HepG2 (cell line): ENCODE data around the gene CCDC14. TPM values are rescaled to one million over a fixed set of nuclear protein-coding genes. Genes with fewer than 3 reads are reported as not detected.

ENCODE experiments used
- ATAC-seq: fragments of 200-7000 bp; cut with Tn5 transposase; 3 replicates; pipeline ENCODE4 v1.9.1; 2020; ENCODE audit warnings: mild to moderate bottlenecking, moderate library complexity
- BruUV-seq: library from RNA; stranded (reverse); fragments of 400-500 nt; replicated peaks from 2 replicates; lab custom pipeline; 2021; lab: Mats Ljungman, UMichigan
- CTCF ChIA-PET: fragments of 300-600 bp; formaldehyde crosslinking; extraction: SDS; loops from one replicate; lab custom pipeline; 2021; ENCODE audit warnings: low total read pairs, inconsistent platforms, low intra/inter-chr PET ratio; lab: Yijun Ruan, JAX
- POLR2A ChIA-PET: fragments of 350-600 bp; sonication (Branson Sonifier 250); formaldehyde crosslinking; loops from one replicate; lab custom pipeline; 2020; ENCODE audit warnings: antibody characterized with exemption, inconsistent platforms; lab: Yijun Ruan, JAX
- DNase-seq: peaks from one replicate; pipeline ENCODE4 v3.0.0-alpha.2; 2015; ENCODE audit warnings: low spot score
- FAIRE-seq: peaks from 3 replicates; lab custom pipeline; 2011; peaks lifted over from hg19 to GRCh38; lab: Jason Lieb, UNC
- H2AFZ ChIP-seq: one replicate; pipeline ENCODE4 v1.6.1; 2011; ENCODE audit warnings: low read length, inconsistent platforms
- H3K27ac ChIP-seq: fragments of 300-600 bp; 3 replicates; pipeline ENCODE4 v1.8.0; 2011; ENCODE audit warnings: mixed run types, mild to moderate bottlenecking, mixed read lengths, low read length, inconsistent platforms; ENCODE audit not compliant: insufficient read depth; ENCODE audit errors: extremely low read length
- H3K27me3 ChIP-seq, 2 experiments: fragments of 200-600 bp in 1 of 2; 2 replicates in 1 of 2; 3 replicates in 1 of 2; pipeline versions ENCODE4 v1.6.0 to v1.8.0; 2011; ENCODE audit warnings: low read length in 2 of 2, mild to moderate bottlenecking in 2 of 2, moderate library complexity in 2 of 2, inconsistent platforms in 1 of 2; ENCODE audit not compliant: insufficient read depth in 2 of 2, control insufficient read depth in 1 of 2
- H3K36me3 ChIP-seq, 2 experiments: fragments of 200-600 bp in 1 of 2; replicated peaks in 1 of 2; 2 replicates in 1 of 2; 3 replicates in 1 of 2; pipeline versions ENCODE4 v1.5.1 to v1.8.0; 2011; ENCODE audit warnings: low read length in 2 of 2, inconsistent platforms in 1 of 2; ENCODE audit not compliant: insufficient read depth in 2 of 2, control insufficient read depth in 1 of 2
- H3K4me1 ChIP-seq: 2 replicates; pipeline ENCODE4 v1.5.1; 2012; ENCODE audit warnings: low read length, inconsistent platforms; ENCODE audit not compliant: insufficient read depth
- H3K4me2 ChIP-seq: 2 replicates; pipeline ENCODE4 v1.6.0; 2011; ENCODE audit warnings: low read depth, low read length, inconsistent platforms
- H3K4me3 ChIP-seq, 3 experiments: fragments of 200-600 bp in 1 of 3; sonication (generic), shearing (Covaris generic) in 1 of 3; replicated peaks in 1 of 3; 2 replicates each; pipeline ENCODE4 v1.5.1; 2011 to 2016; ENCODE audit warnings: low read length in 3 of 3, inconsistent platforms in 2 of 3, low read depth in 2 of 3, mild to moderate bottlenecking in 2 of 3, control low read depth in 1 of 3, mixed read lengths in 1 of 3; ENCODE audit not compliant: insufficient read depth in 1 of 3
- H3K79me2 ChIP-seq: one replicate; pipeline ENCODE4 v1.6.1; 2011; ENCODE audit warnings: low read length, inconsistent platforms; ENCODE audit not compliant: insufficient read depth
- H3K9ac ChIP-seq: 2 replicates; pipeline ENCODE4 v1.6.0; 2011; ENCODE audit warnings: mild to moderate bottlenecking, low read depth, low read length, inconsistent platforms; ENCODE audit not compliant: insufficient read depth
- H3K9me3 ChIP-seq: 2 replicates; pipeline ENCODE4 v1.5.1; 2012; ENCODE audit warnings: mild to moderate bottlenecking, low read length
- H4K20me1 ChIP-seq: 2 replicates; pipeline ENCODE4 v1.6.0; 2011; ENCODE audit warnings: inconsistent platforms, mild to moderate bottlenecking, low read length, moderate library complexity; ENCODE audit not compliant: insufficient read depth
- ISL2 ChIP-seq: sonication (generic); formaldehyde crosslinking; IDR thresholded peaks from 2 replicates; pipeline ENCODE4 v1.5.0; 2020; ENCODE audit warnings: missing genetic modification reagents
- LCORL ChIP-seq, 2 experiments: fragments of 450-650 bp in 1 of 2; sonication (generic) in 1 of 2; formaldehyde crosslinking in 1 of 2; IDR thresholded peaks; 2 replicates each; pipeline versions ENCODE4 v1.5.0 to v1.6.1; 2017 to 2020; ENCODE audit warnings: antibody characterized with exemption in 1 of 2, missing genetic modification reagents in 1 of 2
- RXRA ChIP-seq: sonication (generic); formaldehyde crosslinking; IDR thresholded peaks from 2 replicates; pipeline ENCODE4 v1.5.1; 2020; ENCODE audit warnings: missing genetic modification reagents
- SCMH1 ChIP-seq: sonication (generic); formaldehyde crosslinking; IDR thresholded peaks from 2 replicates; pipeline ENCODE4 v1.9.0; 2021; ENCODE audit warnings: missing genetic modification reagents, mild to moderate bottlenecking, borderline replicate concordance
- SIN3B ChIP-seq: fragments of 150-350 bp; IDR thresholded peaks from 2 replicates; pipeline ENCODE4 v1.6.1; 2014; ENCODE audit warnings: low read length
- TSC22D2 ChIP-seq: sonication (generic); formaldehyde crosslinking; IDR thresholded peaks from 2 replicates; pipeline ENCODE4 v1.5.1; 2020; ENCODE audit warnings: missing genetic modification reagents, mild to moderate bottlenecking, borderline replicate concordance
- ZNF225 ChIP-seq: sonication (generic); formaldehyde crosslinking; IDR thresholded peaks from 2 replicates; pipeline ENCODE4 v1.4.0; 2020; ENCODE audit warnings: mild to moderate bottlenecking, missing genetic modification reagents
- ZNF574 ChIP-seq: sonication (generic); formaldehyde crosslinking; IDR thresholded peaks from 2 replicates; pipeline ENCODE4 v1.4.0; 2020; ENCODE audit warnings: missing genetic modification reagents
- WGBS: methylation state at CpG from one replicate; pipeline ENCODE4 v1.1.6; 2017; ENCODE audit warnings: low lambda C conversion rate; 5-methylcytosine and 5-hydroxymethylcytosine counted together
- in situ Hi-C: cut with HindIII; loops from 2 replicates; pipeline ENCODE4 v1.10.0; 2017; ENCODE audit warnings: low pct_unique_long_range_greater_than_20kb; ENCODE audit not compliant: extremely low pct_ligation_motif_present
- intact Hi-C: fragments of 100-400 bp; cut with micrococcal nuclease; formaldehyde crosslinking; loops from one replicate; pipeline ENCODE4 v1.10.0; 2022; ENCODE audit not compliant: unreplicated experiment
- polyA plus RNA-seq, 8 experiments: library from polyadenylated mRNA; depleted of rRNA in 3 of 8; stranded (reverse) in 7 of 8; unstranded in 1 of 8; fragments of >200 nt; fragmentation: Illumina TruSeq in 4 of 8; extraction: Trizol in 4 of 8; gene quantifications; 2 replicates each; pipeline versions ENCODE4 v1.2.1 to v1.2.3, GENCODE V29; 2011 to 2016; ENCODE audit warnings: low read depth in 4 of 8, missing spikeins in 1 of 8, mixed read lengths in 1 of 8; ENCODE audit not compliant: insufficient read depth in 1 of 8
- total RNA-seq, 5 experiments: library from RNA; depleted of rRNA; stranded (reverse); fragments of >200 nt; fragmentation: Illumina TruSeq; extraction: Trizol; gene quantifications; 2 replicates each; pipeline ENCODE4 v1.2.3, GENCODE V29; 2016; ENCODE audit warnings: low read depth in 1 of 5
- TF ChIP-seq, protein P1 (sequence below): sonication (generic); formaldehyde crosslinking; IDR thresholded peaks from 2 replicates; pipeline ENCODE4 v1.9.0; 2021; ENCODE audit warnings: missing genetic modification reagents, borderline replicate concordance
- TF ChIP-seq, protein P2 (sequence below): sonication (generic); formaldehyde crosslinking; conservative IDR thresholded peaks from 2 replicates; pipeline ENCODE4 v1.8.0; 2022; ENCODE audit warnings: low read depth, missing genetic modification reagents
- TF ChIP-seq, protein P3 (sequence below): sonication (generic); formaldehyde crosslinking; IDR thresholded peaks from 2 replicates; pipeline ENCODE4 v1.4.0; 2020; ENCODE audit warnings: missing genetic modification reagents

The CCDC14 gene
- total and polyA plus RNA-seq, 2 of the 13 experiments (the other 11 are each of a cell fraction or from before 2014, with no cell fraction given) = 48.7 to 49.0 TPM

DNA sequence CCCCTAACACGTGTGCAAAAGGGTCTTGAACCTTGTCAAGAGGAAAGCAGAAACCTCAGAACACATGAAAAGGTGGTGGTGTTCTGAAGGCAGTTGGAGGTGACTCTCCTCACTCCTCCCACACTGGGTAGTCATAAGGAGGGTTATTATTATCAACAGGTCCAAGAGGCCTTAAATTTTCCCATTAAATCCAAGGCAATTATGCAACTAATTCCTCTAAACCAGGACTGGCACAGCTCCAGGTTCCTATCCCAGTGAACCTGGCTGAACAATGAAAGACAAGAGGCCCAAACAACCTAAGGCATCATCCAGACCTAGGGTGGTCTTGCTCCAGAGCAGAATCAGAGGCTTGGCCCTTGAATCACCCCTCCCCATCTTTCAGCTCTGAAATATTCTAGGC, 91.9 kb downstream of the CCDC14 start:
- H3K4me2 ChIP-seq = no peak overlapping the region
- H3K27me3 ChIP-seq = no peaks in the 10 kb centered on the region; a peak in 2 of 5 replicates
- no peaks in the 10 kb centered on the region for H3K36me3 ChIP-seq
- H2AFZ ChIP-seq = no peak overlapping the region
- ATAC-seq (no peak), FAIRE-seq (no peak), DNase-seq (no peak)
- ChIA-PET CTCF (no interaction called here), POLR2A (no interaction called here)
- no TSS peak for BruUV-seq
- no peak overlapping the region for H3K4me3 ChIP-seq
- intact Hi-C loops (no loop called here), in situ Hi-C loops (no loop called here)
- H4K20me1 ChIP-seq = no peaks in the 10 kb centered on the region
- no peaks in the 10 kb centered on the region for H3K79me2 ChIP-seq
- no peak overlapping the region for H3K27ac ChIP-seq
- H3K9ac ChIP-seq = no peak overlapping the region
- TF ChIP-seq ISL2 (no peak), SIN3B (no peak), RXRA (no peak), LCORL (IDR thresholded peaks at IDR 0.05) (no peak), LCORL (CRISPR knock-in tag; IDR thresholded peaks at IDR 0.05) (no peak)
- 17% methylated on average over 1 of the region's 1 CpG for WGBS
- no peaks in the 10 kb centered on the region for H3K4me1 ChIP-seq
- H3K9me3 ChIP-seq = no peaks in the 10 kb centered on the region

DNA sequence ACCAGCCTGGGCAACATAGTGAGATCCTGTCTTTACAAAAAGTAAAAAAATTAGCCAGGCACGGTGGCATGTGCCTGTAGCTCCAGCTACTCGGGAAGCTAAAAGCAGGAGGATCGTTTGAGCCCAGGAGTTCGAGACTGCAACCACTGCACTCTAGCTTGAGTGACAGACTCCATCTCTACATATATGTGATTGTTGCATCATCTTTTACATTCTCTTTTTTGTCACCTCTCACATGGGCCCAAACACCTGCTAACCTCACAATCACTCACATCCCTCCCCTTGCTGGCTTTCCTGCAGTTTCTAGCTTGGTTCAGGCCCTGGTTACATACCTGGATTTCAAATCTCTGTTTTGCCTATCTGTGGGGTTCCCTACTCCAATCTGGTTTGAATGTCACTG, 96.3 kb downstream of the CCDC14 start:
- Histone ChIP-seq H3K27ac (no peak overlapping the region), H3K36me3 (no peaks in the 10 kb centered on the region), H3K4me1 (no peaks in the 10 kb centered on the region), H3K4me2 (no peak overlapping the region), H3K9me3 (no peaks in the 10 kb centered on the region), H2AFZ (no peak overlapping the region), H4K20me1 (no peaks in the 10 kb centered on the region), H3K9ac (no peak overlapping the region), H3K79me2 (no peaks in the 10 kb centered on the region), H3K27me3 (0 out of 5 replicates have a peak, but pooled peaks cover 0 to 1% of the 10 kb centered on the region in 2 experiments), H3K4me3 (no peak overlapping the region)
- no peak for FAIRE-seq
- no peak for ATAC-seq
- ChIA-PET CTCF (no interaction called here), POLR2A (no interaction called here)
- intact Hi-C loops (no loop called here), in situ Hi-C loops (no loop called here)
- no peak for DNase-seq
- 40% methylated on average over 4 of the region's 4 CpGs for WGBS
- no TSS peak for BruUV-seq
- TF ChIP-seq, protein P1, sequence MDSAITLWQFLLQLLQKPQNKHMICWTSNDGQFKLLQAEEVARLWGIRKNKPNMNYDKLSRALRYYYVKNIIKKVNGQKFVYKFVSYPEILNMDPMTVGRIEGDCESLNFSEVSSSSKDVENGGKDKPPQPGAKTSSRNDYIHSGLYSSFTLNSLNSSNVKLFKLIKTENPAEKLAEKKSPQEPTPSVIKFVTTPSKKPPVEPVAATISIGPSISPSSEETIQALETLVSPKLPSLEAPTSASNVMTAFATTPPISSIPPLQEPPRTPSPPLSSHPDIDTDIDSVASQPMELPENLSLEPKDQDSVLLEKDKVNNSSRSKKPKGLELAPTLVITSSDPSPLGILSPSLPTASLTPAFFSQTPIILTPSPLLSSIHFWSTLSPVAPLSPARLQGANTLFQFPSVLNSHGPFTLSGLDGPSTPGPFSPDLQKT (CRISPR knock-in tag) = no peak
- TF ChIP-seq ZNF225 (no peak), ZNF574 (CRISPR knock-in tag) (no peak), TSC22D2 (CRISPR knock-in tag) (no peak), SCMH1 (CRISPR knock-in tag) (no peak)
- TF ChIP-seq, protein P2, sequence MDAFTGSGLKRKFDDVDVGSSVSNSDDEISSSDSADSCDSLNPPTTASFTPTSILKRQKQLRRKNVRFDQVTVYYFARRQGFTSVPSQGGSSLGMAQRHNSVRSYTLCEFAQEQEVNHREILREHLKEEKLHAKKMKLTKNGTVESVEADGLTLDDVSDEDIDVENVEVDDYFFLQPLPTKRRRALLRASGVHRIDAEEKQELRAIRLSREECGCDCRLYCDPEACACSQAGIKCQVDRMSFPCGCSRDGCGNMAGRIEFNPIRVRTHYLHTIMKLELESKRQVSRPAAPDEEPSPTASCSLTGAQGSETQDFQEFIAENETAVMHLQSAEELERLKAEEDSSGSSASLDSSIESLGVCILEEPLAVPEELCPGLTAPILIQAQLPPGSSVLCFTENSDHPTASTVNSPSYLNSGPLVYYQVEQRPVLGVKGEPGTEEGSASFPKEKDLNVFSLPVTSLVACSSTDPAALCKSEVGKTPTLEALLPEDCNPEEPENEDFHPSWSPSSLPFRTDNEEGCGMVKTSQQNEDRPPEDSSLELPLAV = no peak
- TF ChIP-seq, protein P3, sequence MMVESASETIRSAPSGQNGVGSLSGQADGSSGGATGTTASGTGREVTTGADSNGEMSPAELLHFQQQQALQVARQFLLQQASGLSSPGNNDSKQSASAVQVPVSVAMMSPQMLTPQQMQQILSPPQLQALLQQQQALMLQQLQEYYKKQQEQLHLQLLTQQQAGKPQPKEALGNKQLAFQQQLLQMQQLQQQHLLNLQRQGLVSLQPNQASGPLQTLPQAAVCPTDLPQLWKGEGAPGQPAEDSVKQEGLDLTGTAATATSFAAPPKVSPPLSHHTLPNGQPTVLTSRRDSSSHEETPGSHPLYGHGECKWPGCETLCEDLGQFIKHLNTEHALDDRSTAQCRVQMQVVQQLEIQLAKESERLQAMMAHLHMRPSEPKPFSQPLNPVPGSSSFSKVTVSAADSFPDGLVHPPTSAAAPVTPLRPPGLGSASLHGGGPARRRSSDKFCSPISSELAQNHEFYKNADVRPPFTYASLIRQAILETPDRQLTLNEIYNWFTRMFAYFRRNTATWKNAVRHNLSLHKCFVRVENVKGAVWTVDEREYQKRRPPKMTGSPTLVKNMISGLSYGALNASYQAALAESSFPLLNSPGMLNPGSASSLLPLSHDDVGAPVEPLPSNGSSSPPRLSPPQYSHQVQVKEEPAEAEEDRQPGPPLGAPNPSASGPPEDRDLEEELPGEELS (CRISPR knock-in tag) = no peak
